IPS-18c (cell line): Measurements from ENCODE around the gene OR2W3.
"Not testable (repeated sequence)": the region's sequence is repeated elsewhere in the genome, so short reads cannot be mapped to it uniquely, and the experiment has no call there.

Experiments used
- H3K4me3 ChIP-seq: 2 replicates; pipeline ENCODE4 v1.7.0; 2013; ENCODE audit warnings: low read depth, mild to moderate bottlenecking, low read length, moderate library complexity; ENCODE audit not compliant: insufficient read depth
- H3K9me3 ChIP-seq: one replicate; pipeline ENCODE4 v1.6.1; 2013; ENCODE audit warnings: mild to moderate bottlenecking, low read length, moderate library complexity; ENCODE audit not compliant: control insufficient read depth, insufficient read depth

The OR2W3 gene

GRCh38 chr1:247906504-247907047, 11.2 kb downstream of the OR2W3 start:
- H3K9me3 ChIP-seq: peaks cover 2% of the 10 kb centered on the region
- H3K4me3 ChIP-seq: no peak overlapping the region

DNA sequence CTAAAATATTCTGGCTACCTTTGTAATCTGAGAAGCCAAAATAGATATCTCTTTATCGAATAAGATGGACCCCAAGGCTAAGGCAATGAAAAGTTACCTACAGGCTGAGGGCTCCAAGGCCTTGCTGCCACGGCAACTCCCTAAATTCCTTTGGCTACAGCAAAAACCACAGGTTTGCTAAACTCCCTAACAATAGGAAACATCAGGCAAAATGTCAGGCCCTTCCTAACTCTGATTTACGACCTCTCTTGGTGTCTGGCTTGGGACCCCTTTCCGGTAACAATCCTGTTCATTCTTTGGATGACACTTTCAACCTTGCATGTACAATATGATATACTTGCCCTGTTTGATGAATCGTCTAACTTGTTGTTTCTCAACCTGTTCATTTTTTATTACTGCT, 13.4 kb downstream of the OR2W3 start:
- Histone ChIP-seq H3K9me3 (peaks cover 4% of the 10 kb centered on the region), H3K4me3 (no peak overlapping the region)

DNA sequence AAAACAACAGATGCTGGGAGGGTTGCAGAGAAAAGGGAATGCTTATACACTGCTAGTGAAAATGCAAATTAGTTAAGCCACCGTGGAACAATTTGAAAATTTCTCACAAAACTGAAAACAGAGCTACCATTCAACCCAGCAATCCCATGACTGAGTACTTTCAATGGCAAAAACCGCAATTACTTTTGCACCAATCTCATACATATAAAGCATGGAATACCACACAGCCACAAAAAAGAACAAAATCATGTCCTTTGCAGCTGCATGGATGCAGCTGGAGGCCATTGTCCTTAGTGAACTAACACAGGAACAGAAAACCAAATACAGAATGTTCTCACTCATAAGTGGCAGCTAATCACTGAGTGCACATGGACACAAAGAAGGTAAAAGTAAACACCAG, 18.4 kb downstream of the OR2W3 start:
- no peak overlapping the region for H3K4me3 ChIP-seq
- peaks cover 2% of the 10 kb centered on the region for H3K9me3 ChIP-seq

DNA sequence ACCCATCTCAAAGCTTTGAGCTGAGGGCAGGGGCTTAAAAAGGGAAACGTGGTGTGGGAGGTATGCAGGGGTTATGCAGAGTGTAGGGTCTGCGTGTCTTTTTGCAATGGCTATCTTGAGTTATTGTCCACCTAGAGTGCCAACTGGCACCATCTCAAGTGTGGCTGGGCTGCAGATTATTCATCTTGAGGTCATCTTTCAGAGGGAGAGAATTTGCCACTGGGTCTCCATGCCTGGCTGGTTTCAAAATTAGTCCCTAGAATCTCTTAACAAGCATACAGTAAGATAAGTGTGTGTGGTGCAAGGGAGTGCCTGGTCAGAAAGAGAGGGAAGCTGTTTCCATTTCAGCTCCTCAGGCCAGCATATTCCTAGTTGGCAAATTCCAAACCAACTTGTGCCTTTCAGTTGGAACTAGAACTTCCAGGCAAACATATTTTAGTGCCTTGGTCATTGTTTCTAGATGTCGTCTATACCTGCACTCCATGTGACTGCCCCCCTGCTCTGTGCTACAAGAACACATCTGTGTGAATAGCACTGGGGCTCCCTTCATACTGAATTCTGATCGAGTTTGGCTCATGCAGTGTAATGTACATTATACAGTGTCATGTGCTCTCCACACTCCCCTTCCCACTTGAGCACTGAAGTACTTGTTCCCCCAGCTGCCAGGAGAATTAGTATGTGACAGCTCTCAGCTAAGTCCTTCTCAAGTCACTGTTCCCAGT, 19.7 kb downstream of the OR2W3 start:
- peaks cover 2% of the 10 kb centered on the region for H3K9me3 ChIP-seq
- no peak overlapping the region for H3K4me3 ChIP-seq

GRCh38 chr1:247919952-247920351, 24.6 kb downstream of the OR2W3 start, which contains the start of gene OR2T8:
Gene OR2T8, plus strand, starts transcription at chr1:247920252. Its CDS starts 766 bp downstream, at chr1:247921018.
- Histone ChIP-seq H3K9me3 (no peaks in the 10 kb centered on the region), H3K4me3 (no peak within 1 kb of the TSS)

DNA sequence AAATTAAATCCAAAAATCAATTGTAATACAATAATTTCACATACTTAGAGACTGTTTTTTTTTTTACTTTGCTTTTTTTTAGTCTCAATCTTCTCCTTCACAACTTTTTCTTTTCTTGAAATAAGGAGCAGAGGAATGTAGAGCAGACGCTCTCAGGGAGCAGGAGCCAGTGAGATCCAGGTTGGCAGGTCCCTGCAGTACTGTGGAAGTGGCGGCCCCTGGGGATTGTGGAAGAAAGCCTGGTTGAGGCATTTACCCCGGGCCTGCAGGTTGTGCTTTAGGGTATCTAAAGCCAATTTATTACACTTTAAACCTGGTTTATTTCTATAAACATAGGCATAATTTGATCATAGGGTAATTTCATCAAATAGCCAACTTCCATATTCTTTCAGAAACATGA, 28.6 kb downstream of the OR2W3 start:
- Histone ChIP-seq H3K9me3 (no peaks in the 10 kb centered on the region), H3K4me3 (no peak overlapping the region)

- no peak within 1 kb of the TSS for H3K4me3 ChIP-seq
- no peaks in the 10 kb centered on the region for H3K9me3 ChIP-seq
Measured at GRCh38 chr1:247924868-247925267, 29.5 kb downstream of the OR2W3 start, which contains the start of gene OR2AJ1. Gene OR2AJ1, plus strand, starts transcription at chr1:247924889. Its CDS starts 8,880 bp downstream, at chr1:247933769.

DNA sequence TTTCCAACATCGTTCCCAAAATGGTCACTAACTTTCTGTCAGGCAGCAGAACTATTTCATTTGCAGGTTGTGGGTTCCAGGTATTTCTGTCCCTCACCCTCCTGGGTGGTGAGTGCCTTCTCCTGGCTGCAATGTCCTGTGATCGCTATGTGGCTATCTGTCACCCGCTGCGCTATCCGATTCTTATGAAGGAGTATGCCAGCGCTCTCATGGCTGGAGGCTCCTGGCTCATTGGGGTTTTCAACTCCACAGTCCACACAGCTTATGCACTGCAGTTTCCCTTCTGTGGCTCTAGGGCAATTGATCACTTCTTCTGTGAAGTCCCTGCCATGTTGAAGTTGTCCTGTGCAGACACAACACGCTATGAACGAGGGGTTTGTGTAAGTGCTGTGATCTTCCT, 38.6 kb downstream of the OR2W3 start:
- Histone ChIP-seq H3K9me3 (no peaks in the 10 kb centered on the region), H3K4me3 (no peak overlapping the region)

DNA sequence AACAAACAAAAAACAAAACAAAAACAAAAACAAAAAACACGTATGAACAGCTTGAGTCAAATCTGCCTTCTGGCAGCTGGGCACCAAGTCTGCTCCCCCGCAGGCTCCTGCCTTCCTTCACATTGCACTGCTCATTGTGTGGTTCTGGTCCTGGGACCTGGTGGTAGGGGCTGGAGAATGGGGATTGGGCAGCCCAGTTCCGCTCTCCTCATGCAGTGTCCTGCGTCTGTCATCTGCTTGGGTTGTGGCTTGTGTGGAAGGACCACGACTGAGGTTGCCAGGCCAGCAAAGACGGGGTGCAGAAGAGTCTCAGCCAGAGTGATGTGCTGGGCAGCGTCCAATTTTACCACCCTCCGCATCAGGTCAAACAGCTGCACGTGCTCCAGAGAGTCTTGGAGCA, 40.4 kb downstream of the OR2W3 start:
- no peaks in the 10 kb centered on the region for H3K9me3 ChIP-seq

GRCh38 chr1:247936415-247936814, 41.0 kb downstream of the OR2W3 start:
- H3K4me3 ChIP-seq: no peak overlapping the region

More for the DNA sequence above, 40.4 kb downstream of the OR2W3 start:
- no peak overlapping the region for H3K4me3 ChIP-seq

GRCh38 chr1:247936965-247937734, 41.8 kb downstream of the OR2W3 start:
- not testable (repeated sequence) for H3K9me3 ChIP-seq
- peak overlapping the region; percentile 79 for H3K4me3 ChIP-seq

More at GRCh38 chr1:247936415-247936814, 41.0 kb downstream of the OR2W3 start:
- no peaks in the 10 kb centered on the region for H3K9me3 ChIP-seq

DNA sequence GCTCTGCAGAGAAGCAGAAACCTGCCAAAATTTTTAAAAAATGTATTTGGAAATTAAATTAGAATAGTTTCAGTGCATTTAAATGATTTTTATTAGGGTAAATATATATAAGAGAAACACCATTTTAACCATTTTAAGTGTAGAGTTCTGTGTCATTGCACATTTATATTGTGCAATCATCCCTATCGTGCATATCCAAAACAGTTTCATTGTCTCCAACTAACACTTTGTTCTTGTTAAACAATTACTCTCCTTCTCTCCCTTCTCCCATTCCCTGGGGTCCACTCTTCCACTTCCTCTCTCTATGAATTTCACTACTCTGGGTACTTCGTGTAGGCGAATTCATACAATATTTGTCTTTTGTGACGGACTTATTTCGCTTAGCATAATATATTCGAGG, 47.2 kb downstream of the OR2W3 start:
- H3K9me3 ChIP-seq: no peaks in the 10 kb centered on the region
- H3K4me3 ChIP-seq: no peak overlapping the region
